GM12891 (cell line): ENCODE measurements around the gene GPR160.

Experiments
- POLR2A ChIP-seq: IDR thresholded peaks from 2 replicates; pipeline ENCODE4 v1.6.1; 2011; ENCODE audit warnings: low read depth, low read length, control low read depth
- POLR2AphosphoS5 ChIP-seq: IDR thresholded peaks from 2 replicates; pipeline ENCODE4 v1.6.1; 2011; ENCODE audit warnings: low read depth, low read length, control low read depth
- TAF1 ChIP-seq: IDR thresholded peaks from 2 replicates; pipeline ENCODE4 v1.6.1; 2011; ENCODE audit warnings: low read depth, low read length, control low read depth

DNA sequence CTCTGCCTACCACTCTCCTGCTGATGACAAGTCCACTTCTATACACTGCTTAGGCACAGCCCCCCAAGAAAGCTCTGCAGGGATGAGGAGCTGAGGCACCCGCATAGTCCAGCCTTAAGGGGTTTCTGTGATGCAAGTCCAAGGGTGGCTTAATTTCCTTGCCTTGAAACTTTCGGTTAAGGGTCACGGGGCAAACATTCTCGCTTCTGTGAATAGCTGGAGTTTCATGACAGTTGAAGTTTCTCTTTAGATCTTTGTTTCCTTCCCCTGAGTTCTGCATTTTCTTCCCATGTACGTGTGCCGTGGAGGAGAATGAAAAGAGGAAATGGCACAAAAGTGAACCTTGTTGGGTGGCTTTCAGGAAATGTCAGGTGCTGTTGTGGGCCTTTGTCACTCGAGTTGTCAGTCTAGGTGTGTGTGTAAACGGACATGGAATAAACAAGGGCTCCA, 7.0 kb downstream of the GPR160 start:
- TF ChIP-seq TAF1 (no peak), POLR2A (no peak; the same call in 1 of the 2 replicates), POLR2AphosphoS5 (peak; percentile 8; the same call in 1 of the 2 replicates)
